Astrocyte of the cerebellum (primary cell): Measurements from ENCODE around the gene LEFTY2.

Source experiments
- DNase-seq: peaks from one replicate; pipeline ENCODE4 v3.0.0-alpha.2; 2011; ENCODE audit warnings: low read depth
- H3K4me3 ChIP-seq: 2 replicates; pipeline ENCODE4 v1.5.1; 2011; ENCODE audit warnings: mild to moderate bottlenecking, low read depth, low read length, moderate library complexity
- in situ Hi-C: cut with HindIII; loops from 2 replicates; pipeline ENCODE4 v1.10.0; 2017; ENCODE audit warnings: low sequenced_read_pairs
- TF ChIP-seq, protein P1 (sequence below): IDR thresholded peaks from 2 replicates; pipeline ENCODE4 v1.5.1; 2012; ENCODE audit warnings: low read length, low read depth, moderate library complexity, mild to moderate bottlenecking; ENCODE audit errors: missing control alignments

The LEFTY2 gene

DNA sequence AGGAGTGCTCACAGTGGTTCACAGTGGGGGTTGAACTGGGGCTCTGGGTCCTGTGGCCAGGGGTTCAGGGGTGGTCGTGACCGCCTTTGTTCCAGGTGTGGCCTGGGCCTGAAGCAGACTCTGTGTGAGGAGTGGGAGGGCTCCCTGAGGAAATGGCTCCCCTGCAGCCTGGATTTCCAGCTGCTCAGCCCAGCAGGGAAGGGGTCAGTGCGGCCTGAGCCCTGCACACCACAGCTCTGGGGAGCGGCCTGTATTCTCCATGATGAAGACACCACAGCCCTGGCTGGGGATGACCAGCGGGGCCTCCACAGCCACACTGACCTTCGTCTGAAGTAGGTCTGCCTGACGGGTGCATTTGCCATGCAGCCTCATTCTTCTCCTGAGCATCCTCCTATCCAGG is 33.7 kb downstream of the LEFTY2 start:
- DNase-seq: no peak
- TF ChIP-seq, protein P1, sequence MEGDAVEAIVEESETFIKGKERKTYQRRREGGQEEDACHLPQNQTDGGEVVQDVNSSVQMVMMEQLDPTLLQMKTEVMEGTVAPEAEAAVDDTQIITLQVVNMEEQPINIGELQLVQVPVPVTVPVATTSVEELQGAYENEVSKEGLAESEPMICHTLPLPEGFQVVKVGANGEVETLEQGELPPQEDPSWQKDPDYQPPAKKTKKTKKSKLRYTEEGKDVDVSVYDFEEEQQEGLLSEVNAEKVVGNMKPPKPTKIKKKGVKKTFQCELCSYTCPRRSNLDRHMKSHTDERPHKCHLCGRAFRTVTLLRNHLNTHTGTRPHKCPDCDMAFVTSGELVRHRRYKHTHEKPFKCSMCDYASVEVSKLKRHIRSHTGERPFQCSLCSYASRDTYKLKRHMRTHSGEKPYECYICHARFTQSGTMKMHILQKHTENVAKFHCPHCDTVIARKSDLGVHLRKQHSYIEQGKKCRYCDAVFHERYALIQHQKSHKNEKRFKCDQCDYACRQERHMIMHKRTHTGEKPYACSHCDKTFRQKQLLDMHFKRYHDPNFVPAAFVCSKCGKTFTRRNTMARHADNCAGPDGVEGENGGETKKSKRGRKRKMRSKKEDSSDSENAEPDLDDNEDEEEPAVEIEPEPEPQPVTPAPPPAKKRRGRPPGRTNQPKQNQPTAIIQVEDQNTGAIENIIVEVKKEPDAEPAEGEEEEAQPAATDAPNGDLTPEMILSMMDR: no peak
- in situ Hi-C loops: no loop called here
- no peak overlapping the region for H3K4me3 ChIP-seq

- TF ChIP-seq, protein P1: no peak
- H3K4me3 ChIP-seq: no peak overlapping the region
- no peak for DNase-seq
- in situ Hi-C loops: no loop called here
Observed at GRCh38 chr1:225906467-225906866, 34.6 kb downstream of the LEFTY2 start.

DNA sequence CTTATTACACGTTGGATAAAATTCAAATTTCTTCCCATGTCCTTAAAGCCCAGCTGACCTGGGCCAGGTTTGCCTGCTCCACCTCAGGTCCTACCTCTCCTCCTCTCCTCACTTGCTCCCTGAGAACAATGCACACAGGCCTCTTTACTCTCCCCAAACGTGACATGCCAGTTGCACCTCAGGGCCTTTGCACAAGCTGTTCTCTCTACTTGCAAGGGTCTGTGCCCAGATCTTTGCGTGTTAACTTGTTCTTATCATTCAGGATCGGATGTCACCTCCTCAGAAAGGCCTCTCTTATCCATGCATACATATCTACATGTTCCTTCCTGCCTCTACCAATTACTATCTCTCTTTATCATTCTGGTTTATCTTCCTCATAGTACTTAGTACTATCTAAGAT is 37.4 kb downstream of the LEFTY2 start:
- in situ Hi-C loops: no loop called here
- no peak for DNase-seq
- no peak overlapping the region for H3K4me3 ChIP-seq
- TF ChIP-seq, protein P1: no peak

GRCh38 chr1:225899044-225899925 is 41.7 kb downstream of the LEFTY2 start:
- DNase-seq: no peak
- in situ Hi-C loops: no loop called here
- no peak overlapping the region for H3K4me3 ChIP-seq
- TF ChIP-seq, protein P1: no peak

- no peak for DNase-seq
- TF ChIP-seq, protein P1: no peak
- H3K4me3 ChIP-seq: no peak overlapping the region
- in situ Hi-C loops: no loop called here
Observed at GRCh38 chr1:225897595-225898514, 43.2 kb downstream of the LEFTY2 start.

DNA sequence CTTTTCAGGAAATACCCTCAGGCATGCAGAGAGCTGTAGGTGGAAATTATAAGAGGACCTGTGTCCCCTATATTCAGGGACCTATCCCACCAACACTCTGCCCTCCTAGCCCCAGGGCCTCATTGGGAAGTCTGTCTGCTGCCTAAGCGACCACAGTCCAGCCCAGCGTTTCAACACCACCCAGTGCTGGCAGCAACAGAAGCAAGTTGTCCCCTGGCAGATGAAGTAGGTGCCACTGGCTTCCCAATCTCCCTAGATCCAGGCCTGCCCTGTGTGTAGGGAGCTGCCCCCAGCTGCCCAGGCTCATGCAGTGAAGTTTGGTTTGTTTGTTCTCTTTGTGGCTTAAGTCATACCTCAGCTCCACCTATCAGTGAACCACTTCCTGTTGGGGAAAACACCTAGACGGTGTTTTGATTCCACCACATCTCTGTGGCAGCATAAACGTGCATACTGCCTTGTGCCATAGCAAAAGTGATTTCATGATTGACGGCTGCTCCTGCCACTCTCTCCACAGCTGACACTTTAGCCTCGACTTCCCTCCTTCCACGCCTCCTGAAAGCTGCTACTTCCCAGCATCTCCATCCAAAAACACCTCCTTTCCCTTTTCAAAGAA is 44.0 kb downstream of the LEFTY2 start:
- no peak overlapping the region for H3K4me3 ChIP-seq
- TF ChIP-seq, protein P1: no peak
- no peak for DNase-seq
- in situ Hi-C loops: no loop called here
